Stomach (tissue), 19 donors: ENCODE measurements around the gene ACBD3. TPM values are rescaled to one million over a fixed set of nuclear protein-coding genes. Genes with fewer than 3 reads are reported as not detected.

Experiments used
- DNase-seq, 2 donors: peaks; one replicate each; pipeline versions ENCODE4 v3.0.0 to v3.0.0-alpha.2; 2013 to 2019
- H3K27ac ChIP-seq, 5 donors: fragments of 200-600 bp in 4 of 5; sonication (generic) in 4 of 5; one replicate each; pipeline ENCODE4 v1.5.1; 2013 to 2019; ENCODE audit warnings: mild to moderate bottlenecking in 1 of 5, moderate library complexity in 1 of 5
- H3K27me3 ChIP-seq, 3 donors: fragments of 200-600 bp; sonication (generic); one replicate each; pipeline ENCODE4 v1.5.1; 2017 to 2019; ENCODE audit warnings: mixed run types in 1 of 3
- H3K36me3 ChIP-seq, 4 donors: fragments of 200-600 bp; sonication (generic); 1 replicate in 3 of 4; 2 replicates in 1 of 4; pipeline ENCODE4 v1.5.1; 2016 to 2019
- H3K4me1 ChIP-seq, 4 donors: fragments of 200-600 bp; sonication (generic); one replicate each; pipeline ENCODE4 v1.5.1; 2016 to 2019
- H3K4me3 ChIP-seq, 4 donors: fragments of 200-600 bp; sonication (generic) in 3 of 4; one replicate each; pipeline ENCODE4 v1.5.1; 2016 to 2019; ENCODE audit warnings: mild to moderate bottlenecking in 1 of 4
- H3K9me3 ChIP-seq, 4 donors: fragments of 200-600 bp; sonication (generic); one replicate each; pipeline ENCODE4 v1.5.1; 2016 to 2019
- EP300 ChIP-seq: sonication (generic); formaldehyde crosslinking; IDR thresholded peaks from one replicate; pipeline ENCODE4 v1.6.1; 2017; ENCODE audit warnings: antibody characterized with exemption
- POLR2A ChIP-seq, 4 donors: fragments of 450-650 bp; IDR thresholded peaks; one replicate each; pipeline ENCODE4 v1.6.1; 2016; ENCODE audit warnings: antibody characterized with exemption in 4 of 4, control low read depth in 2 of 4, mild to moderate bottlenecking in 1 of 4, moderate library complexity in 1 of 4
- POLR2AphosphoS5 ChIP-seq, 3 donors: sonication (generic); formaldehyde crosslinking; IDR thresholded peaks; one replicate each; pipeline ENCODE4 v1.6.1; 2016; ENCODE audit warnings: antibody characterized with exemption in 3 of 3
- WGBS, 5 donors: extraction: QIAGEN DNeasy Blood & Tissue Kit in 3 of 5; methylation state at CpG; one replicate each; pipeline versions ENCODE4 v1.1.5 to v1.1.7; 2013 to 2018; 5-methylcytosine and 5-hydroxymethylcytosine counted together
- intact Hi-C: fragments of 100-400 bp; cut with DNase I; formaldehyde crosslinking; loops from one replicate; pipeline ENCODE4 v1.15.1; 2023; ENCODE audit warnings: low total_unique reads
- long read RNA-seq, 10 donors: transcript quantifications; one replicate each; lab custom pipeline, GENCODE V29; 2026
- polyA plus RNA-seq, 3 donors: library from polyadenylated mRNA; stranded (reverse); fragments of 200-250 nt; gene quantifications; one replicate each; pipeline ENCODE4 v1.2.3, GENCODE V29; 2013
- total RNA-seq, 5 donors: library from RNA; depleted of rRNA; stranded (reverse); fragments of >200 nt; gene quantifications; one replicate each; pipeline versions ENCODE4 v1.1.0 to v1.2.3, GENCODE V29; 2014 to 2016
- TF ChIP-seq, protein P1 (sequence below), 7 experiments: fragments of 450-650 bp in 4 of 7; fragments of 200-600 bp in 3 of 7; sonication (generic) in 3 of 7; IDR thresholded peaks; one replicate each; pipeline ENCODE4 v1.5.1; 2016 to 2019; ENCODE audit warnings: antibody characterized with exemption in 7 of 7, control low read depth in 2 of 7, mild to moderate bottlenecking in 1 of 7
- donor health status: healthy with polysubstance abuse.
- donor health status: Bipolar disorder and iron deficiency.
- donor health status: healthy.

ACBD3 gene
- total RNA-seq, result 100 to 1,000 TPM in 1 of 5 donors, 10 to 100 TPM in 4; 29.9 to 132 (median 48.4) TPM
- polyA plus RNA-seq, result 10 to 100 TPM in 2 of 3 donors, 1 to 10 TPM in 1; 9.1 to 35.9 (median 18.6) TPM
- long read RNA-seq, donor 1, partial matches to known transcripts, result 0 of 4 reads
- long read RNA-seq, donor 1, other reads (novel, unspliced or antisense), result 0 of 4 reads
- long read RNA-seq, donor 2, transcript ACBD3-201 (8 exons, 3,573 nt), result major isoform, 6 of 6 reads
- long read RNA-seq, donor 2, partial matches to known transcripts, result 0 of 6 reads
- long read RNA-seq, donor 2, other reads (novel, unspliced or antisense), result 0 of 6 reads
- long read RNA-seq, donor 3, partial matches to known transcripts, result 0 of 2 reads
- long read RNA-seq, donor 3, other reads (novel, unspliced or antisense), result 0 of 2 reads
- long read RNA-seq, donor 4, result 0 reads
- long read RNA-seq, donor 5, transcript ACBD3-201 (8 exons, 3,573 nt), result major isoform, 6 of 19 reads
- long read RNA-seq, donor 5, partial matches to known transcripts, result 13 of 19 reads
- long read RNA-seq, donor 5, other reads (novel, unspliced or antisense), result 0 of 19 reads
- long read RNA-seq, donor 6, result 0 reads
- long read RNA-seq, donor 7, transcript ACBD3-201 (8 exons, 3,573 nt), result major isoform, 6 of 32 reads
- long read RNA-seq, donor 7, partial matches to known transcripts, result 26 of 32 reads
- long read RNA-seq, donor 7, other reads (novel, unspliced or antisense), result 0 of 32 reads
- long read RNA-seq, donor 8, partial matches to known transcripts, result 9 of 12 reads
- long read RNA-seq, donor 8, other reads (novel, unspliced or antisense), result 0 of 12 reads
- long read RNA-seq, donor 9, partial matches to known transcripts, result 19 of 21 reads
- long read RNA-seq, donor 9, other reads (novel, unspliced or antisense), result 0 of 21 reads
- long read RNA-seq, donor 10, partial matches to known transcripts, result 0 of 1 reads
- long read RNA-seq, donor 10, other reads (novel, unspliced or antisense), result 0 of 1 reads

DNA sequence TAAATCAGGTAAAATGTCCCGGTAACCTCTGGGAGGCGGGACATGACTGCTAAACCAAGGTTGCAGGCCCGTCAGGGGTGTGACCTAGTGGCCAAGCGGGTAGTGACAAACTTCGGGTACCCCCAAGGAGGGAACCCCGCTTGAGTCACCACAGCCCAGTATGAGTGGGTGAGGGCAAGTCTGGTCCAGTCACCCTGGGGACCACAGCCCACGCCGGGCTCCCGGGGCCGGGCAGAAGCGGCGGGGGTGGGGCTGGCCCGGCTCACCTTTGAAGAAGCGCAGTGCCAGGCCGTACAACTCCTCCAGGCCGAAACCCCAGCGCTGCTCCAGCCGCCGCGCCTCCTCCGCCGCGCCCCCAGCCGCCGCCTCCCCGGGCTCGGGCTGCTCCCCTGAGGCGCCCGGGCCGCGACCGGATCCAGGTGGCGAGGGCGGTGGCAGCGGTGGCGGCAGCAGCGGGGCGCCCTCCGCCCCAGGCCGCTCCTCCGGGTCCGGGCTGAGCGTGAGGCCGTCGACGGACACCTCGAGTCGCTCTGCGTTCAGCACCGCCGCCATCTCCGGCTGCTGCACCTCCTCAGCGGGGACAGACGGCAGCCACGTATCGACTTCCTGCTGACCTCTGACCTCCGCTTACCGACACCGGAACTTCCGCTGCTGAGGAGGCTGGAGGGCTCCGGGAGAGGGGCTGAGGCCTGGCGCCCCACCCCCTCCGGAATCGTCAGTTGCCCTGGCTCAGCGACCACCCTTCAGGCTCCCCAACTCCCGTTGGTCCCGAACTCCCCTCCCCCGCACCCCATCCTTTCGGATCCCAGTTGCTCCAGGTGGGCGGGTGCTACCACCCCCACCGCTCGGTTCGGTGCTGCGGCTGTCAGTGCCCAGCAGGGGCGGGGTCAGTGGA is at the start of gene ACBD3:
TSS of gene ACBD3 (minus strand) at position 618 of the 895 bp plus-strand sequence. CDS start at position 552, 66 bp downstream.
- H3K36me3 ChIP-seq, result peaks cover 0 to 6% (median 0%) of the 10 kb centered on the region in 4 donors
- H3K27me3 ChIP-seq, result no peaks in the 10 kb centered on the region
- H3K4me1 ChIP-seq, result peaks cover 17 to 54% (median 52%) of the 10 kb centered on the region in 4 donors
- peak within 1 kb of the TSS; percentile 94 to 99 (median 96) for H3K27ac ChIP-seq
- peak; percentile 87 to 98 for DNase-seq
- 0 to 1% (median 1%) methylated on average over 16 to 75 of the region's 75 CpGs for WGBS, 5 donors
- intact Hi-C loops, result no loop called here
- H3K9me3 ChIP-seq, result no peaks in the 10 kb centered on the region
- TF ChIP-seq, protein P1, sequence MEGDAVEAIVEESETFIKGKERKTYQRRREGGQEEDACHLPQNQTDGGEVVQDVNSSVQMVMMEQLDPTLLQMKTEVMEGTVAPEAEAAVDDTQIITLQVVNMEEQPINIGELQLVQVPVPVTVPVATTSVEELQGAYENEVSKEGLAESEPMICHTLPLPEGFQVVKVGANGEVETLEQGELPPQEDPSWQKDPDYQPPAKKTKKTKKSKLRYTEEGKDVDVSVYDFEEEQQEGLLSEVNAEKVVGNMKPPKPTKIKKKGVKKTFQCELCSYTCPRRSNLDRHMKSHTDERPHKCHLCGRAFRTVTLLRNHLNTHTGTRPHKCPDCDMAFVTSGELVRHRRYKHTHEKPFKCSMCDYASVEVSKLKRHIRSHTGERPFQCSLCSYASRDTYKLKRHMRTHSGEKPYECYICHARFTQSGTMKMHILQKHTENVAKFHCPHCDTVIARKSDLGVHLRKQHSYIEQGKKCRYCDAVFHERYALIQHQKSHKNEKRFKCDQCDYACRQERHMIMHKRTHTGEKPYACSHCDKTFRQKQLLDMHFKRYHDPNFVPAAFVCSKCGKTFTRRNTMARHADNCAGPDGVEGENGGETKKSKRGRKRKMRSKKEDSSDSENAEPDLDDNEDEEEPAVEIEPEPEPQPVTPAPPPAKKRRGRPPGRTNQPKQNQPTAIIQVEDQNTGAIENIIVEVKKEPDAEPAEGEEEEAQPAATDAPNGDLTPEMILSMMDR (IDR thresholded peaks at IDR 0.05), result peak in 1 of 7 experiments; percentile 14
- TF ChIP-seq POLR2AphosphoS5 (IDR thresholded peaks at IDR 0.05) (peak; percentile 79 to 97 (median 97)), EP300 (no peak), POLR2A (IDR thresholded peaks at IDR 0.05) (peak in 1 of 4 donors; percentile 86)
- peak within 1 kb of the TSS; percentile 88 to 97 (median 94) for H3K4me3 ChIP-seq

DNA sequence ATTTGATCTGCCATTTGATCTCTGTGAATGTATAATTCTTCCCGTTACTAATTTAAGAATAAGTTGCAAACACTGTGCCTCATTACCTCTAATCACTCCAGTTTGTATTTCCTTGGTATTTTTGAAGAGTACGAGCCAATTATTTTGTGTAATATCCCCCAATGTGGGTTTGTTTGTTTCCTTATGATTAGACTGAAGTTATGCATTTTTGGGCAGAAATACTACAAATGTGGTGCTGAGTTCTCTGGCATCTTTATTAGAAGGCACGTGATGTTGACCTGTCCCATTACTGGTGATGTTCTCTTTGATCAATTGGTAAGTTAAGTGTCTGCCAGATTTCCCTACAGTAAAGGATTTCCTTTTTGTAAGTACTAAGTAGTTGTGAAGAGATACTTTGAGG is 47.3 kb upstream of the ACBD3 start:
- no peak for DNase-seq
- no peaks in the 10 kb centered on the region for H3K9me3 ChIP-seq
- WGBS, 5 donors, result 86 to 93% (median 90%) methylated on average over 3 of the region's 3 CpGs
- H3K36me3 ChIP-seq, result peaks cover 2 to 49% (median 43%) of the 10 kb centered on the region in 4 donors
- no peaks in the 10 kb centered on the region for H3K4me1 ChIP-seq
- TF ChIP-seq, protein P1 (IDR thresholded peaks at IDR 0.05), result no peak
- TF ChIP-seq EP300 (no peak), POLR2A (IDR thresholded peaks at IDR 0.05) (no peak), POLR2AphosphoS5 (IDR thresholded peaks at IDR 0.05) (no peak)
- intact Hi-C loops, result no loop called here
- no peak overlapping the region for H3K4me3 ChIP-seq
- no peaks in the 10 kb centered on the region for H3K27me3 ChIP-seq
- H3K27ac ChIP-seq, result no peak overlapping the region

DNA sequence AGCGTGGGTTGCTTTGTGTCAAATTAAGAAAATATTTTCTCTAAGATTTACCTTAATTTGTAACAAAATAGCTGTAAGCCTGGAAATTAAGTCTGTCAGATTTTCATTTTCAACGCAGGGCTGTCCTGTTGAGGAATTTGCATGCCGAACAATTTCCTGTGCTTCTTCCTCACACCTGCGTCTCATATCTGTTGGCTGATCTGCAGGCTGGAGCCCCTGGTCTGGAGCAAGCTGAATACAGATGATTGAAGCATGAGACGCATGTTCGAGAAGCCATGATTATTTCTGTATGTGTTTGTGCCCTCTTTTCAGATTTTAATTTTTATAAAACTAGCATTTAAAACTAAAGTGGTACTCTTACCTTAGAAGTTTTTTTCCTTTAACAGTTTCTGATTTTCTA is 46.8 kb upstream of the ACBD3 start:
- intact Hi-C loops, result no loop called here
- no peak for TF ChIP-seq EP300
- TF ChIP-seq POLR2AphosphoS5 (IDR thresholded peaks at IDR 0.05), result no peak
- TF ChIP-seq, protein P1 (IDR thresholded peaks at IDR 0.05), result no peak
- TF ChIP-seq POLR2A (IDR thresholded peaks at IDR 0.05), result no peak
- Histone ChIP-seq H3K27ac (no peak overlapping the region), H3K4me1 (no peaks in the 10 kb centered on the region), H3K9me3 (no peaks in the 10 kb centered on the region), H3K4me3 (no peak overlapping the region), H3K27me3 (no peaks in the 10 kb centered on the region), H3K36me3 (peaks cover 2 to 46% (median 39%) of the 10 kb centered on the region in 4 donors)
- WGBS, 5 donors, result 90 to 95% (median 91%) methylated on average over 6 of the region's 6 CpGs
- DNase-seq, result no peak
